Breast epithelium (tissue), 4 donors: Measurements from ENCODE around the gene GABPA. TPM values are rescaled to one million over a fixed set of nuclear protein-coding genes. Genes with fewer than 3 reads are reported as not detected.
A peak's percentile ranks its signal among the peaks of the same experiment; 100 is the strongest.

Source experiments
- DNase-seq, 2 donors: peaks; one replicate each; pipeline ENCODE4 v3.0.0-alpha.2; 2019; ENCODE audit warnings: low spot score in 2 of 2
- H3K27ac ChIP-seq, 2 donors: fragments of 200-600 bp; sonication (generic) in 1 of 2; one replicate each; pipeline ENCODE4 v1.5.1; 2016 to 2019; ENCODE audit warnings: mild to moderate bottlenecking in 1 of 2
- H3K27me3 ChIP-seq, 2 donors: fragments of 200-600 bp; sonication (generic) in 1 of 2; one replicate each; pipeline versions ENCODE4 v1.5.1 to v1.6.0; 2017 to 2019; ENCODE audit warnings: control low read depth in 1 of 2, mild to moderate bottlenecking in 1 of 2
- H3K36me3 ChIP-seq: fragments of 200-600 bp; one replicate; pipeline ENCODE4 v1.5.1; 2019
- H3K4me1 ChIP-seq, 2 donors: fragments of 200-600 bp; sonication (generic); one replicate each; pipeline ENCODE4 v1.5.1; 2016 to 2019; ENCODE audit warnings: control low read depth in 1 of 2
- H3K4me3 ChIP-seq, 3 donors: fragments of 200-600 bp; sonication (generic); 1 replicate in 2 of 3; 2 replicates in 1 of 3; pipeline ENCODE4 v1.5.1; 2016 to 2019; ENCODE audit warnings: mild to moderate bottlenecking in 3 of 3, moderate library complexity in 2 of 3
- H3K9me3 ChIP-seq, 2 donors: fragments of 200-600 bp; sonication (generic) in 1 of 2; one replicate each; pipeline ENCODE4 v1.5.1; 2016 to 2019; ENCODE audit warnings: control low read depth in 1 of 2
- POLR2A ChIP-seq: fragments of 450-650 bp; IDR thresholded peaks from one replicate; pipeline ENCODE4 v1.6.1; 2016; ENCODE audit warnings: antibody characterized with exemption, mild to moderate bottlenecking, moderate library complexity
- POLR2AphosphoS5 ChIP-seq, 3 donors: sonication (generic); formaldehyde crosslinking; IDR thresholded peaks; one replicate each; pipeline ENCODE4 v1.6.1; 2017; ENCODE audit warnings: antibody characterized with exemption in 3 of 3
- intact Hi-C: fragments of 100-400 bp; cut with DNase I; formaldehyde crosslinking; loops from one replicate; pipeline ENCODE4 v1.15.1; 2023; ENCODE audit warnings: low total_unique reads
- total RNA-seq, 3 donors: library from RNA; depleted of rRNA; stranded (reverse); fragments of >200 nt; gene quantifications; one replicate each; pipeline ENCODE4 v1.1.0, GENCODE V29; 2016
- TF ChIP-seq, protein P1 (sequence below), 3 donors: fragments of 450-650 bp; IDR thresholded peaks; one replicate each; pipeline ENCODE4 v1.5.1; 2016 to 2017; ENCODE audit warnings: antibody characterized with exemption in 3 of 3, mild to moderate bottlenecking in 3 of 3, moderate library complexity in 3 of 3

Gene GABPA
- total RNA-seq, 3 donors from 2014 or later, result 25.8 to 35.3 (median 28.8) TPM

DNA sequence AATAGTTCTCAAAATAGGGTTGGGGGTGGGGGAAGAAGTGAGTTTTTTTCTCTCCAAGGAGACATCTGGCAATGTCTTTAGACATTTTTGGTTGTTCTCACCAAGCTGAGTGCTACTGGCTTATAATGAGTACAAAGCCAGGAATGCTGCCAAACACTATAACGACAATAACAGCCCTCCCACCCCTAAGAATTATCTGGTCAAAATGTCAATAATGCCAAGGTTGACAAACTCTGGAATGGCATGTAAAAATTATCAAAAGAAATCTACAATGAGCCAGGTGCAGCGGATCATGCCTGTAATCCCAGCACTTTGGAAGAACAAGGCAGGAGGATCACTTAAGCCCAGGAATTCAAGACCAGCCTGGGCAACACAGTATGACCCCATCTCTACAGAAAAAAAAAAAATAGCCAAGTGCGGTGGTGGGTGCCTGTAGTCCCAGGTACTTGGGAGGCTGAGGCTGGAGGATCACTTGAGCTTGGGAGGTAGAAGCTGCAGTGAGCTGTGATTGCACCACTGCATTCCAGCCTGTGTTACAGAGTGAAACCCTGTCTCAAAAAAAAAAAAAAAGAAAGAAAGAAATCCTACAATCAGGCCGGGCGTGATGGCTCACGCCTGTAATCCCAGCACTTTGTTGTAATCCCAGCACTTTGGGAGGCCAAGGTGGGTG is 2.5 kb upstream of the GABPA start:
- peaks cover 5 to 8% of the 10 kb centered on the region in 2 donors for H3K4me1 ChIP-seq
- no peak for TF ChIP-seq POLR2A
- TF ChIP-seq, protein P1, sequence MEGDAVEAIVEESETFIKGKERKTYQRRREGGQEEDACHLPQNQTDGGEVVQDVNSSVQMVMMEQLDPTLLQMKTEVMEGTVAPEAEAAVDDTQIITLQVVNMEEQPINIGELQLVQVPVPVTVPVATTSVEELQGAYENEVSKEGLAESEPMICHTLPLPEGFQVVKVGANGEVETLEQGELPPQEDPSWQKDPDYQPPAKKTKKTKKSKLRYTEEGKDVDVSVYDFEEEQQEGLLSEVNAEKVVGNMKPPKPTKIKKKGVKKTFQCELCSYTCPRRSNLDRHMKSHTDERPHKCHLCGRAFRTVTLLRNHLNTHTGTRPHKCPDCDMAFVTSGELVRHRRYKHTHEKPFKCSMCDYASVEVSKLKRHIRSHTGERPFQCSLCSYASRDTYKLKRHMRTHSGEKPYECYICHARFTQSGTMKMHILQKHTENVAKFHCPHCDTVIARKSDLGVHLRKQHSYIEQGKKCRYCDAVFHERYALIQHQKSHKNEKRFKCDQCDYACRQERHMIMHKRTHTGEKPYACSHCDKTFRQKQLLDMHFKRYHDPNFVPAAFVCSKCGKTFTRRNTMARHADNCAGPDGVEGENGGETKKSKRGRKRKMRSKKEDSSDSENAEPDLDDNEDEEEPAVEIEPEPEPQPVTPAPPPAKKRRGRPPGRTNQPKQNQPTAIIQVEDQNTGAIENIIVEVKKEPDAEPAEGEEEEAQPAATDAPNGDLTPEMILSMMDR (IDR thresholded peaks at IDR 0.05), result no peak
- TF ChIP-seq POLR2AphosphoS5 (IDR thresholded peaks at IDR 0.05), result no peak
- H3K36me3 ChIP-seq, result no peaks in the 10 kb centered on the region
- no peak overlapping the region for H3K4me3 ChIP-seq
- DNase-seq, result no peak
- H3K9me3 ChIP-seq, result no peaks in the 10 kb centered on the region
- intact Hi-C loops, result no loop called here
- H3K27ac ChIP-seq, result no peak overlapping the region
- H3K27me3 ChIP-seq, result no peaks in the 10 kb centered on the region

DNA sequence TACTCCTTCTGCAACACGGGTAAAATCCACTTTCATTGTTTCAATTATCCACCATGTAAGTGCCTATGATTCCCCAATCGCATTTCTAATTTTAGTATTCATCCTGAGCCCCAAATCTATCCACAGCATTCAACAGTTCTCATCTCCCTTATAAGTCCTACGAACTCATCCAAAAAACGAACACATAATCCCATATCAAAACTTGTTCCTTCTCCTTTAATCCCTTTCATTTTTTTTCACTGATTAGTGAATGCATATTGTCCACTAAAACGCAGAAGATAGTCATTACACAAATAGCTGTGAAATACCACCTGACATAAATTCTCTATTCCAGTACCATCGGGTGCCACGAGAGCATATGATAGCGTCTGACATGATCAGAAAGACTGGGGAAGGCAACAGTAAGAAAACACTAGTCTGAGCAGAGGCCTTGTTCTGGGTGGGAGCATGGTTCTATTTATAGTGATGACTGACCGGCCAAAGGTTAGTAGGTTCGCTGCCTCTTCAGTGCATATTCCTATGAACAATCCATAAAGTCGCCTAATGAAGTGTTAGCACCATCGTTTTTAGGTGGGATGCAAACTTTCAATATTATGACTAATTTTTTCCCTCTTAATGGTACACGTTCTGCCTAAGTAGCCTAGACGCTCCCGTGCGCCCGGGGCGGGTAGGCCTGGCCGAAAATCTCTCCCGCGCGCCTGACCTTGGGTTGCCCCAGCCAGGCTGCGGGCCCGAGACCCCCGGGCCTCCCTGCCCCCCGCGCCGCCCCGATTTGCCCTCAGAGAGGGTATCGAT is 716 bp upstream of the GABPA start:
- H3K27ac ChIP-seq, result peak overlapping the region; percentile 99 to 100
- peaks cover 5 to 8% of the 10 kb centered on the region in 2 donors for H3K4me1 ChIP-seq
- no peak for DNase-seq
- H3K4me3 ChIP-seq, result peak overlapping the region; percentile 68 to 95 (median 94)
- intact Hi-C loops, result no loop called here
- no peaks in the 10 kb centered on the region for H3K36me3 ChIP-seq
- no peaks in the 10 kb centered on the region for H3K27me3 ChIP-seq
- no peaks in the 10 kb centered on the region for H3K9me3 ChIP-seq
- TF ChIP-seq POLR2A, result no peak
- TF ChIP-seq POLR2AphosphoS5 (IDR thresholded peaks at IDR 0.05), result no peak
- TF ChIP-seq, protein P1 (IDR thresholded peaks at IDR 0.05), result no peak

DNA sequence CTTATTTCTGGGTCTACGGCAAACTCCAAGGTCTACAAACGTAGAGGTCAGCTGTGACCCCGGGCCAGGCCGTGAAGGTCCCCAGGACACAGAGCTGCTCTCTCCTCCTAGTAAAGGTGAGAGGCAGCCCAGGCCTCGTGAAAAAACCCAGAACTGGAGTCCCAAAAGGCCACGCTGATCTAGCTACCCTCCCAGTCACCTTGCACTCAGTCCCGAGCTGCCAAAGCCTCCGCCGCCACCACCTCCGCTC is 193 bp upstream of the GABPA start:
- no peaks in the 10 kb centered on the region for H3K36me3 ChIP-seq
- H3K27me3 ChIP-seq, result no peaks in the 10 kb centered on the region
- DNase-seq, result no peak
- H3K4me3 ChIP-seq, result peak overlapping the region; percentile 68 to 95 (median 94)
- TF ChIP-seq POLR2AphosphoS5 (IDR thresholded peaks at IDR 0.05), result no peak
- peak; percentile 73 for TF ChIP-seq POLR2A
- peaks cover 5 to 8% of the 10 kb centered on the region in 2 donors for H3K4me1 ChIP-seq
- intact Hi-C loops, result no loop called here
- H3K9me3 ChIP-seq, result no peaks in the 10 kb centered on the region
- peak overlapping the region; percentile 99 to 100 for H3K27ac ChIP-seq

DNA sequence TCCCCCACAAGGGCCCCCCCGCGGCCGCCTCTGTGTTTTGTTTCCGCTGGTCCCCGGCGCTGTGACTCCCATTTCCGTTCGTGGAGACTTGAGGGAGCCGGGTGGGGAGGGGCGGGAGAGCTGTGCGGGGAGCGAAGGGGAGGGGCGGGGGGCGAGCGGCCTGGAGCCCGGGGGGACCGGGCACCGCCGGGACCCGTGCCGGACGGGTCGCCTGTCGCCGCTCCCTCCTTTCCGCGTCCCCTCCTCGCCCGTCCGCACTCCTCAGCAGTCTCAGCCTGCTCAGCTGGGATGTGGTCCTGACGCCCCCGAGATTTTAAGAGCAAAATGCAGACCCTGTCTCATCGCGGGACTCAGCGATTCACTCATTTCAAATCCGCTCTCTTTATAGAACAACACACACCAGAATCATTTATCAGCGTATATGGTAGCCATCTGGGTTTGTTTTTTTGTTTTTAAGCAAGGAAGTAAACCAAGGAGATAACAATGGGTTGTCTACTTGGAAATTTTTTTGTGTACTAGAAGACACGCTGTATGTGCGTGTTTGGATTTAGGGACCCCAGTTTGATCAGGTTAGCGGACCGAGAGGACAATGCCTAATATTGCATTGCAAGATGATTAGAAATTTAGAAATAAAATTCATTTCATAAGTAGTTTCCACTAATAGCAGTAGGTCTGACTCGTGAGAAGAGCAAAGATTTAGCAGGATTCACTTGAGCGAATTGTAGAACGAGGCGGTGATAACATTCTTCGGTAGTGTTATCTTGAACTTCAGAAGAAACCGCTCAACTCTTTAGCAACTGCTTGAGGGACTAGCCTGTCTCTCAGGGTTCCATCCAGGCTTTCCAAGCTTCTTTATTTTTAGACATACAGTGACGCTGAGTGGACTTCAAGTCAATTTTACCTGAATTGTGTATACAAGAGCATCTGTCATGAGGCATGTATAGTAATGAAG is 1.1 kb downstream of the GABPA start:
- peak overlapping the region; percentile 99 to 100 for H3K27ac ChIP-seq

DNA sequence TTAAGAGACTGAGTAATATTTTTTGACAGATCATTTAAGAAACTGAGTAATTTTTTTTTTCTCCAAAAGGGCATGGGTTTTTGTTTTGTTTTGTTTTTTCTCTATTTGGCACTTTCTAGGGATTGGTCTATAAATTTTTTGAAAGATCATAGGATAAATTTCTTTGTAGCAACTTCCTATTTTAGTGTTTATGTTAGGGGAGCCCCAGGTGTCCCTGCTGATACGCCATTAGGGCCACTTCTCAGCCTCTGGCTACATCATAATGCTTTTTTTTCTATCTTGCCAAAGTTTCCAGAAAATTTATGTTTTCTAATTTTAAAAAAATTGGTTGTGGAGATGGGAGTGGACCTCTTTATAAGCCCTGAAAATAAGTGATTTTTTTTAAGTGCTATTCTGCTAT is 2.6 kb downstream of the GABPA start:
- Histone ChIP-seq H3K36me3 (no peaks in the 10 kb centered on the region), H3K4me1 (peaks cover 5 to 8% of the 10 kb centered on the region in 2 donors), H3K4me3 (no peak overlapping the region), H3K9me3 (no peaks in the 10 kb centered on the region), H3K27me3 (no peaks in the 10 kb centered on the region), H3K27ac (no peak overlapping the region)
- no peak for TF ChIP-seq POLR2AphosphoS5 (IDR thresholded peaks at IDR 0.05)
- TF ChIP-seq POLR2A, result no peak
- TF ChIP-seq, protein P1 (IDR thresholded peaks at IDR 0.05), result no peak
- no peak for DNase-seq
- intact Hi-C loops, result no loop called here

More for the DNA sequence above, 1.1 kb downstream of the GABPA start:
- peak; percentile 75 for DNase-seq
- Histone ChIP-seq H3K4me3 (peak overlapping the region; percentile 68 to 95 (median 94)), H3K36me3 (no peaks in the 10 kb centered on the region), H3K27me3 (no peaks in the 10 kb centered on the region), H3K4me1 (peaks cover 5 to 8% of the 10 kb centered on the region in 2 donors), H3K9me3 (no peaks in the 10 kb centered on the region)
- intact Hi-C loops, result no loop called here
- TF ChIP-seq, protein P1 (IDR thresholded peaks at IDR 0.05), result no peak
- no peak for TF ChIP-seq POLR2AphosphoS5 (IDR thresholded peaks at IDR 0.05)
- TF ChIP-seq POLR2A, result no peak
